GM20000 (cell line): ENCODE data around the gene TOMM70.
"Not testable (repeated sequence)": the region's sequence is repeated elsewhere in the genome, so short reads cannot be mapped to it uniquely, and the experiment has no call there.

ENCODE experiments used
- DNase-seq: peaks from one replicate; pipeline ENCODE4 v3.0.0; 2012; ENCODE audit warnings: low spot score
- CTCF ChIP-seq: IDR thresholded peaks from 2 replicates; pipeline ENCODE4 v1.5.1; 2012; ENCODE audit warnings: mild to moderate bottlenecking, control low read depth; ENCODE audit errors: extremely low read depth, missing control alignments

TOMM70 gene

GRCh38 chr3:100400780-100401673 is at the start of gene TOMM70, which contains the start of gene LNP1:
TOMM70 (minus strand) TSS chr3:100401089; CDS start chr3:100400949, 140 bp downstream.
LNP1 (plus strand) TSS chr3:100401539; CDS start chr3:100429730, 28,191 bp downstream.
- no peak for TF ChIP-seq CTCF
- DNase-seq, result peak; percentile 93

GRCh38 chr3:100449214-100449613 is 48.3 kb upstream of the TOMM70 start:
- DNase-seq, result no peak
- TF ChIP-seq CTCF, result no peak

- TF ChIP-seq CTCF, result no peak
- DNase-seq, result no peak
These were observed 47.2 kb upstream of the TOMM70 start for GRCh38 chr3:100448079-100448478.

GRCh38 chr3:100447067-100447466 is 46.2 kb upstream of the TOMM70 start:
- DNase-seq, result not testable (repeated sequence)

DNA sequence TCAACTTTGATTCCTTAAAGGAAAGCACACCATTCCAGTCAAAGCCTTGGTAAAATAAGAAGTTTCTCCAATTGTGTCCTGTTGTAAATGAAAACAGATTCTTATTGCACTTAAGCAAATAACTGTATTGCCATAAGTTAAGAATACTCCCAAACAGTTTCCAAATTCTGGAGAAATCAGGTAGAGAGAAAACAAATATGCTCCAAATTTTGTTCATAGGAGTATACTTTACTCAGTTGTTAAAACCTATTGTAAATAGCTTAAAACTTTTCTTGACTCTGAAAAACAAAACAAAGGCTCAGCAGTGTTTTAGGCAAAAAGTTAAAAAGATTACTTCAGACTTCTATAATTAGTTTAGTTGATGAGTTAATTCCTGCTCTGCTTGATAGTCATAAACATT is 42.8 kb upstream of the TOMM70 start:
- no peak for TF ChIP-seq CTCF
- DNase-seq, result no peak

DNA sequence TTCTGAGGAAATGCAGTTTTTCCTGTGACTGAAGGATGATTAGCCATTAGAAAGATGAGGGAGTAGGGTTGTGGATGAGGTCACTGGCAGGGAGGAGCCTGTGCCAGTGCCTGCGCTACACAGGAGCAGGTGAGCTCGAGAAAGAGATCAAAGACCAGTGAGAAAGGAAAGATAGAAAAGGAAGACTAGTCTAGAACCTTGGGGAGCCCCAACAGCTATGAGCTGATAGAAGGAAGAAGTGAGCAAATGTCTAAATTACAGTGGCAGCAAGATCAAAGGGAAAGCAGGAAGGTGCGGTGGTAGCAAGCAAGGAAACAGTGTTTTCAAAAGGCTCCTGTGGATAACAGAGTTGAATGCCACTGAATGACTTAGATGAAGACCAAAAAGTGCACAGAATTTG is 40.0 kb upstream of the TOMM70 start:
- TF ChIP-seq CTCF, result no peak
- no peak for DNase-seq

DNA sequence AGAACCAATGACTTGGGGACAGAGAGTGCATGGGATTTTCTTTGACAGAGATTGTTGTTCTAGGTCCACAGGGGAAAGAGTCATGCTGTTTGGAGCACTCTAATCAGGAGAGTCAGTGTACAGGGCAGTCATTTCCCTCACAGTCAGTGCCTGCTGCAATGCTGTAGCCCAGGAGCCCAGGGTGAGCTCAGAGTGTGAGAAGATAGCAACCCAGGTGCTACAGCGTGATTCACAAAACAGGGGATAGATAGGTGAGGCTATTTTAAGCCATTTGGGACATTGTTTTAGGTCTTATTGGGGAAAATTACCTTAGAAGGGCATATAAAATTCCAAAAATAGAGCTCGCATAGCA is 37.7 kb upstream of the TOMM70 start:
- no peak for DNase-seq
- no peak for TF ChIP-seq CTCF
